Measurements from ENCODE around the gene RSAD1.

Gene RSAD1

GRCh38 chr17:50488880-50489279 lies 10.2 kb downstream of the RSAD1 start:
- in situ Hi-C loops (cut with MboI; ENCODE audit: low sequenced_read_pairs) = no loop called here

DNA sequence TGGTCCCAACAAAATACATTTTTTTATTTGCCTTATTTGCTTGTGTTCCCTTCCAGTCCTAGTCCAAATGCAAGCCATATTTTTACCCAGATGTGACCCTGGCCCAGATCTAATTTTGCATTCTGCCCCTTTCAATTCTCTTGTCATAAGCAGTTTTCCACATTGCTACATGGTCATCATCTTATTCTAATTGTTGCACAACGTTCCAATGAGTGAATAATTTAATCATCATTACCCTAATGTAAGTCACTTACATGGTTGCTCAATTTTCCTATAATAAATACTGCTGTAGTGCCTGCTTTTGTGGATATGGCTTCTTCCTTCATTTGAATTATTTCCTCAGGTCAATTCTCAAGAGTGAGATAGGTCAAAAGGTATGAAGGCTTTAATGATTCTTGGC lies 12.8 kb downstream of the RSAD1 start:
- in situ Hi-C loops (cut with MboI; ENCODE audit: low sequenced_read_pairs) = no loop called here

DNA sequence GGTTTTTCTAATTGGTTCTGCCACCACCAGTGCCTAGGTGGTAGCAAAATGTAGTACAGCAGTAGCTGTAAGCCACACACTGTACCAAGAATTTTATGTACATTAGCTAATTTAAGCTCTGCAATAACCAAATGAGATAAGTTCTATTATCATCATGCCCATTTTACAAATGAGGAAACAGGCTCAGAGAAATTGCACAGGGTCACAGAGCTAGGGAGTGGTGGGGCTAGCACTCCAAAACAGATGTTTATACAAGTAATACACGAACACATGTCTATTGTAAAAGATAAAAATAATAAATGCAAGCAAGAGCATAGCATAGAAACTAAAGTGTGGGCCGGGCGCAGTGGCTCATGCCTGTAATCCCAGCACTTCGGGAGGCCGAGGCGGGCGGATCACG lies 13.6 kb downstream of the RSAD1 start:
- in situ Hi-C loops (cut with MboI; ENCODE audit: low sequenced_read_pairs) = no loop called here

GRCh38 chr17:50493744-50494143 lies 15.1 kb downstream of the RSAD1 start:
- in situ Hi-C loops (cut with MboI; ENCODE audit: low sequenced_read_pairs) = no loop called here

- in situ Hi-C loops (cut with MboI; ENCODE audit: low sequenced_read_pairs) = no loop called here
Measured at GRCh38 chr17:50495217-50495823, 16.7 kb downstream of the RSAD1 start.

- in situ Hi-C loops (cut with MboI; ENCODE audit: low sequenced_read_pairs) = no loop called here
Measured at GRCh38 chr17:50495918-50496317, 17.3 kb downstream of the RSAD1 start.

- in situ Hi-C loops (cut with MboI; ENCODE audit: low sequenced_read_pairs) = no loop called here
Measured at GRCh38 chr17:50498021-50498874, 19.6 kb downstream of the RSAD1 start.

DNA sequence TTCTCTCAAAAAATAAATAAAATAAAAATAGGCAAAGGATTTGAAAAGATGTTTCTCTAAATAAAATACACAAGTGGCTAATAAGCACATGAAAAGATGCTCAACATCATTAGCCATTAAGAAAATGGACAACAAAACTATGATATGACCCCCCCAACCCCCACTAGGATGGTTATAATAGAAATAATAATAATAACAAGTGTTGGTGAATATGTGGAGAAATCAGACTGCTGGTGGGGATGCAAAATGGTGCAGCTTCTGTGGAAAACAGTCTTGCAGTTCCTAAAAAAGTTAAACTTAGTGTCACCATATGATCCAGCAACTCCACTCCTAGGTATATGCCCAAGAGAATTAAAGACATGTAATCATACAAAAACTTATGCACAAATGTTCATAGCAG lies 20.6 kb downstream of the RSAD1 start:
- in situ Hi-C loops (cut with MboI; ENCODE audit: low sequenced_read_pairs) = no loop called here

DNA sequence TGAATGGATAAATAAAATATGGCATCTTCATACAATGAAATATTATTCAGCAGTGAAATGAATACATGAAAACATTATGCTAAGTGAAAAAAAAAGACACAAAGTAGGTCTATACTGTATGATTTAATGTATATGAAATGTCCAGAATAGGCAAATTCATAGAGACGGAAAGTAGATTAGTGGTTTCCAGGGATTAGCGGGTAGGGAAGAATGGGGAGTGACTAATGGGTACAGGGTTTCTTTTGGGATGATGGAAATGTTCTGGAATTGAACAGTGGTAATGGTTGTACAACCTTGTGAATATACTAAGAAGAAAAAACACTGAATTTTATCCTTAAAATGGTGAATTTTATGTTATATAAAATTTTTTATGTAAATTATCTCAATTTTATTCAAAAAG lies 21.1 kb downstream of the RSAD1 start:
- in situ Hi-C loops (cut with MboI; ENCODE audit: low sequenced_read_pairs) = no loop called here

DNA sequence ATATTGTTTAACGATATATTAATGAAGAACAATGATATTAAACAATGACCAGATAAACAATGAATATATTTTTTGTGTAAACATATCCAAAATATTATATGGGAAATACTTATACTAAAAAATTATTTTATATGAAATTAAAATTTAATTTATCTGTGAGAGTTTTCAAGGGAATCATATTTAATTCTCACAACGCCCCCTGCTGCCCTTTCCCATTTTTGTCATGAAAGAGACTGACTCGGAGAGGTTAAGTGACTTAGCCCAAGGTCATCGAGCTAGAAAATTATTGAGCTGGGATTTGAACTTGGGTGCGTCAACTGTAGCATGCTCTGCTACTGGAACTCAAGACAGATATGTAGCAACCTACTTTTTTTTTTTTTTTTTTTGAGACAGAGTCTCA lies 22.4 kb downstream of the RSAD1 start:
- in situ Hi-C loops (cut with MboI; ENCODE audit: low sequenced_read_pairs) = no loop called here

- in situ Hi-C loops (cut with MboI; ENCODE audit: low sequenced_read_pairs) = no loop called here
Measured at GRCh38 chr17:50502301-50502990, 23.8 kb downstream of the RSAD1 start.

DNA sequence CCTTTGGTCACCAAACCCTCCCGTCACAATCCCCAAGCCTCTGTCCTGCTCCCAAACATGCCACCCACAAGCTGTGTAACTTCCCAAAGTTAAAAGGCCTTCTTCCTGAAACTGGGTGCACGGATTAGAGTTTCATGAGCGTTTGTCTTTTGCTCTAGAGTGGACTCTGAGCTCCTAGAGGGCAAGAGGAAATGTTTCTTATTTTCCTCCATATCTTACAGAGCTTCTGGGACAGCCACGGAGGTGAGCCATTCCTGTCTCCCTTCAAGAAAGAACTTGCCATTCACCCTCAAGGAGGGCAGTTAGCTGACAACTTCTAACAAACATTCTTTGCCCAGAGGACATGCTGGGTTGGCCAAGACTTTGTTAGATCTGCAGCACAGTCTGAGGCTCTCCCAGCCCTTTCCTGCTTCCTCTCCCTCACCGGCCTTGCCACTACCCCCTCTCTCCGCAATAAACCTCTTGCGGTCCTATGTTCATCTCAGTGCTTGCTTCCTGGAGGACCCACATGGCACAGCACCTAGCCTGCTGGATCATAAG lies 27.0 kb downstream of the RSAD1 start:
- in situ Hi-C loops (cut with MboI; ENCODE audit: low sequenced_read_pairs) = no loop called here

DNA sequence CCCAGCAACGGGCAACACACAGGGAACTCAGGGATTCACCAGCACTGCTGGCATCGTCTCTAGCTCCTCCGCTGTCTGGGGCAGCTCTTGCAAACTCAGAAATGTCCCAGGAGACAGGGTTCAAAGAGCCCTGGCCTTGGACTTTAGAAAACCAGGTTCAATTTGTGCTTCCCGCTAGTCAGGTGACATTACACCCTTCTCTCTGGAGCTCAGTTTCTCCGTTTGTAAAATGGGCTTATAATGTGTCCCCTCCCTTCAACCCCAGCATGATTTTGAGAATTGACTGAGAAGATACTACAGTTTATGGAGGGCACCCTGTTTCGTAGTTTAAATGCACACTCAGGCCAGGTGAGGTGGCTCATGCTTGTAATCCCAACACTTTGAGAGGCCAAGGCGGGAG lies 27.6 kb downstream of the RSAD1 start:
- in situ Hi-C loops (cut with MboI; ENCODE audit: low sequenced_read_pairs) = no loop called here

GRCh38 chr17:50507871-50508572 lies 29.4 kb downstream of the RSAD1 start, which contains the start of gene MYCBPAP:
MYCBPAP (plus strand) TSS chr17:50508439; CDS start chr17:50508675, 236 bp downstream.
- in situ Hi-C loops (cut with MboI; ENCODE audit: low sequenced_read_pairs) = no loop called here

- in situ Hi-C loops (cut with MboI; ENCODE audit: low sequenced_read_pairs) = no loop called here
Measured at GRCh38 chr17:50508573-50509460, 30.2 kb downstream of the RSAD1 start.

DNA sequence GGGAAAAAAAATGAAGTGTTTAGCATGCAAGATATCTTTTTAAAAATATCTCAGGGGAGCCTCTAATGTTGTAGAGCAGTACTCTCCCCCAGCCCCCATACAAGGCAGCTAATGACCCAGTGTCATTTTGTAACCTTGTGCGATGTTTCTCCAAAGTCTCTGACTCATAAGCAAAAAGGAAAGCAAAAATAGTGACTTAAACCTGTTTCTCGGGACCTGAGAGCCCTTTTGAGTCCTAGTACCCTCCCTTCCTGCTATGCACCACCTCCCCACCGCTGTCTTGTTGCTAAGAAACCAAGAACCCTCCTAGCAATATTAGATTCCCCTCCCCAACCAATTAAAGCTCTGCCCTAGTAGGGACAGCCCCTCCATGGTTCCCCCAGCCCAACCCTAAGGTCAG lies 32.4 kb downstream of the RSAD1 start:
- in situ Hi-C loops (cut with MboI; ENCODE audit: low sequenced_read_pairs) = no loop called here

DNA sequence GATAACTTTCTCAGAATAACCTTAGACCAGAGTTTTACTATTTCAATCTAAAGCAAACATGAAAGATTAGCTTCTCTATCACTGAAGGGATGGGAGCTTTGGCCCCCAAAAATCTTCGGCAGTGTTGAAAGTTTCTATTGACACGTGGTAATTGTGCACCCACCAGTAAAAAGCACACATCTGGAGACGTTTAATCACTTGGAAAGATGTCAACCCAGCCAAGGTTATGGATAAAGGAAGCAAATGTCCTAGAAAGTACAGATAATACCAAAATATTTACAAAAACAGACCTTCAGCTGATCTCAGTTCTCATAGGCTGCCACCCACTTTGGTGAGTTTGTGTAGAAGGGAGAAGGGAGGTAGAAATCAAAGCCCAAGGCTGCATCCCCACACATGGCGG lies 34.8 kb downstream of the RSAD1 start:
- in situ Hi-C loops (cut with MboI; ENCODE audit: low sequenced_read_pairs) = no loop called here

GRCh38 chr17:50514388-50514787 lies 35.7 kb downstream of the RSAD1 start:
- in situ Hi-C loops (cut with MboI; ENCODE audit: low sequenced_read_pairs) = no loop called here

GRCh38 chr17:50514936-50515702 lies 36.5 kb downstream of the RSAD1 start:
- in situ Hi-C loops (cut with MboI; ENCODE audit: low sequenced_read_pairs) = no loop called here
